ENCODE data around the gene TMEM256.
A peak's percentile ranks its signal among the peaks of the same experiment; 100 is the strongest.

Gene TMEM256

DNA sequence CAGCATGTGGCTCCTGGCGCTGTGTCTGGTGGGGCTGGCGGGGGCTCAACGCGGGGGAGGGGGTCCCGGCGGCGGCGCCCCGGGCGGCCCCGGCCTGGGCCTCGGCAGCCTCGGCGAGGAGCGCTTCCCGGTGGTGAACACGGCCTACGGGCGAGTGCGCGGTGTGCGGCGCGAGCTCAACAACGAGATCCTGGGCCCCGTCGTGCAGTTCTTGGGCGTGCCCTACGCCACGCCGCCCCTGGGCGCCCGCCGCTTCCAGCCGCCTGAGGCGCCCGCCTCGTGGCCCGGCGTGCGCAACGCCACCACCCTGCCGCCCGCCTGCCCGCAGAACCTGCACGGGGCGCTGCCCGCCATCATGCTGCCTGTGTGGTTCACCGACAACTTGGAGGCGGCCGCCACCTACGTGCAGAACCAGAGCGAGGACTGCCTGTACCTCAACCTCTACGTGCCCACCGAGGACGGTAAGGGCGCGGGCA, 4.4 kb upstream of the TMEM256 start:
- no peak for DNase-seq (ENCODE audit: insufficient read length, low spot score)
- no peak for FAIRE-seq
- no peak for TF ChIP-seq POLR2A (IDR thresholded peaks at IDR 0.05; ENCODE audit: low read depth, low read length)

DNA sequence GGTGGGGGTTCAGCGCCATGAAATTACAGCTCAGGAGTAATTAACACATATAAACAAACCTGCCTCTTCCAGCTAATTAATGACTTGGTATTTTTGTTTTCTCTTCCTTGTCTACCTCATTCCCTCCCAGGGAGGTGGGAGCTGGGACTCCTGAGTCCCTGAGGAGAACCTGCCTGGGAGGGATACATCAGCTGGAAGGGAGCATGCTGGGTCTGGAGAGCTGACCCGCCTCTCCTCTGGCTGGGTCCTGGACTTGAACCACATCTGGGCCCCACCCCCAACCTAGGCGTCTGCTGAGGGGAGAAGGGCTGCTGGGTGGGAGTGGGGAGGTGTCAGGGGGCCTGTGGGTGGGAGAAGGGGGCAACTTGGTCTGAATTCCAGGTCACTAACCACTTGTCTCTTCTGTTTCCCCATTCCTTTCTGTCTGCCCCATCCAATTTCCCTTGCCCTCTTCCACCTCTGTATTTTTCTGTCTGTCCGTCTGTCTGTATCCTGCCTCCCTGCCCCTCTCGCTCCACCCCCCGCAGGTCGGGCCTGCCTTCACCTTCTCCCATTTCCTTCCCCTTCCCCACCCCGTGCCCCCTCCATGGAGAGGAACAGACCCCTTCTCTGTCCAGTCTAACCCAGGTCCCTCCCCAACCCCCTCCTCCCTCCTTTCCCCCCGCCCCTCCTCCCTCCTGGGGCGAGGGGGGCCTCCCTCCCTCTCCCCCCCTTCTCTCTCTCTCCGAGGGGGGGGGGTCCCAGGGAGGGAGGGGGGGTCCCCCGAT, 3.8 kb upstream of the TMEM256 start, which contains the start of gene NLGN2:
TSS of gene NLGN2 (plus strand) at position 361 of the 767 bp plus-strand sequence. CDS start 411 bp downstream, outside the sequence.
- no peak for TF ChIP-seq POLR2A (IDR thresholded peaks at IDR 0.05; ENCODE audit: low read depth, low read length)
- no peak for DNase-seq (ENCODE audit: insufficient read length, low spot score)
- no peak for FAIRE-seq

DNA sequence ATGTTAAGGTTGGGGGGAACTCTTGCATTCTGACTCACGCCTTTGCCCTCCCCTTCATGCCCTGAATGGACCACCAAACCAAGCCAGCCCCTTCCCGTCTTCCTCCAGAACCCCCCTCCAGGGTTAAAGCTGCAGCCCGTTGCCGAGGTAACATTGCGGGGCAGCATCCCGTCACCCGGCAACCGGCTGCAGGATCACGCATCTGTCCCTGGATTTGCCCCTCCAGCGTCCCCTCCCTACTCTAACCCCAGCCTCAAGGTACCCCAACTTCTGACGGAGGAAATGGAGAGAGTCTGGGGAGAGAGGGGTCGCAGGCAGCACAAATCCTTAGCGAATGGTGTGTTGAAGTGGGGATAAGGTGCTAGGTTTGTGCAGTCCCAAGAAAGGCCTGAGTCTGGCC, 3.2 kb upstream of the TMEM256 start:
- no peak for DNase-seq (ENCODE audit: insufficient read length, low spot score)
- TF ChIP-seq POLR2A (IDR thresholded peaks at IDR 0.05; ENCODE audit: low read depth, low read length) = no peak
- FAIRE-seq = no peak

DNA sequence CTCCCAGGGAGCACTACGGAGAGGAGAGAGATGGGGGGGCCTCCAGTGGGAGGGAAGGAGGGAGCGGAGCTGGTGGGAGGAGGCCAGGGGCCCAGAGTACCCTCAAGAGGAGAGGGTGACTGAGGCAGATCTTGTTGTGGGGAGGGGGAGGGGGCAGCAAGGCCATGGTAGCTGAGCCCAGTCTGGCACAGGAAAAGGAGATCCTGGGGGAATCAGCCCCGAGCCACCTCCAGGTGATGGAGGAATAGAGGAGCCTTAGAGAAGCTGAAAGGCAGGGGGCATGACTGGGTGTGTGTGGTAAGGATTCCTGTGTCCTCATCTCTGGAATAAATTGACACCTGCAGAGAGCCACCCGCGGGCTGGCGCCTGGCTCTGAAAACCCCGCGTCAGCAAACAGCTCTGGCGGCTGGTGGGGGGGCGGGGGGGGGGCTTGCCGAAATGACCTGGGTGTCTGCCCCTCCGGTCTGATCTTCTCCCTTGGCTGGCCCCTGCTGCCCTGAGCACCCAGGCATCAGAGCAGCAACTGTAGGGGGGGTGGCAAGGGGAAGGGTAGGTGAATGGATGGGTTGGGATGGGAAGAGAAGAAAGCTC, 2.4 kb upstream of the TMEM256 start:
- TF ChIP-seq POLR2A (IDR thresholded peaks at IDR 0.05; ENCODE audit: low read depth, low read length) = no peak
- no peak for DNase-seq (ENCODE audit: insufficient read length, low spot score)
- FAIRE-seq = no peak

DNA sequence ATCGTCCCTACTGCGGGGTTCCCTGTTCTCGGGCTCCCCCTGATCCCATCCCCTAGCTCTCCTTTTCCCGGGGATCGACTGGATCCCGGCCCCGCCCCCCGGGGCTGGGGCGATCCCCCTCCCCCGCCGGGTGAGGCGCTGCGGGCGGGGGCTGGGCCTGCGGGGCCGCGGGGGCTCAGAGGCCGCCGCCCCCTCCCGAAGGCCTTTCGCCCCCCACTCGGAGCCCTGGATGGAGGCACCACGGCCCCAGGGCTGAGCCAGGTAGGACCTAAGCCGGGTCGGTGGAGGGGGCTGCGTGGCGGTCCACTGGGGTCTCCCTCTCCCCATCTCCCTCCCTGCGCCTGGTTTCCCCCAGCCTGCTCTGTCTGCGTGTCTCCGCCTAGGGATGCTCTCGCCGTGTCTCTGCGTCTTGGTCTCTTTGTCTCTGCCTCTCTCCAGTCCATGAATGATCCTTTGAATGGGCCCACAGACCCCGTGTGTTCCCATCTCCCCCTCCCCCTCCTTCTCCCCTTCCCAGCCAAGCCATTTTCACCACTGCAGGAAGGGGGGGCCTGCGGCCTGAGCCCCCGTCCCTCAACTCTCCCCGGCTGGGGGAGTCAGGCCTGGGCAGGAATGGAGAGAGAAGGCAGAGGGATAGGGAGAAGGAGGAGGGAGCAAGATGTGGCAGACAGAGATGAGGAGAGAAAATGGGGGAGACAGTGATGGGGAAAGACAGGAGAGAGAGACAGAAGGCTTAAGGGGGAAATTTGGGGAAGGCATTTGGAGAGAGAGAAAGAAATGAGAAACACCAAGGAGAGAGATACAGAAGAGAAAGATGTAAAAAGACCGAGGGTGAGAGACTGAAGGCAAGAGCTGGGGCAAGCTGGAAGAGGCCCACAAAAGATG, 1.7 kb upstream of the TMEM256 start:
- FAIRE-seq (no peak), DNase-seq (ENCODE audit: insufficient read length, low spot score) (no peak)
- no peak for TF ChIP-seq POLR2A (IDR thresholded peaks at IDR 0.05; ENCODE audit: low read depth, low read length)

DNA sequence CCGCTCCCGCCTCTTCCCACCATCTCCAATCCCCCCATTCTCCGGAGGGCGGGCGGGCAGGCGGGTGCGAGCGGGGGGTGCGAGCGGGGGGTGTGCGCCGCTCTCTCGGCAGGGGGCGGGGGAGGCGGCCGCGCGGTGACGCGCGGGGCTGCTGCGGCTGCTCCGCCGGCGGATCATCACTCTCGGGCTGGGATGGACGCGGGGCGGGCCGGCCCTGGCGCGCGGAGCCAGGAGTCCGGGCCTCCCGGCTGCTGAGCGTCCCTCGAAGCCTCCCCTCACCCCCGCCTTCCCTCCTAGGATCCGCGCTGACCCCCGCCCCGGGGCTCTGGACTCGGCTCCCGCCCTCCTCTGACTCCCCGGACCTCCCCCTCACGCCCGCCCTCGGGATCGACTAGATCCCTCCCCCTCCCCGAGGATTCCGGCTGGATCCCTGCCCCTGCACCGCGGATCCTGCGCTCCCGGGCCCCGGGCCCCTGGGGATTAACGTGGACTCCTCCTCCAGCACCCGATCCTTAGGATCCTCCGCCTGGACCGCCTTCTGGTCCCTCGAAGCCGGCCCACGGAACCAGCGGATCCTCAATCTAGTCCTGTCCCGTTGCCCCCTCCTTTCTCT, 946 bp upstream of the TMEM256 start:
- FAIRE-seq = no peak
- DNase-seq (ENCODE audit: insufficient read length, low spot score) = peak; percentile 78
- peak; percentile 39; the same call in 1 of the 2 replicates for TF ChIP-seq POLR2A (IDR thresholded peaks at IDR 0.05; ENCODE audit: low read depth, low read length)

DNA sequence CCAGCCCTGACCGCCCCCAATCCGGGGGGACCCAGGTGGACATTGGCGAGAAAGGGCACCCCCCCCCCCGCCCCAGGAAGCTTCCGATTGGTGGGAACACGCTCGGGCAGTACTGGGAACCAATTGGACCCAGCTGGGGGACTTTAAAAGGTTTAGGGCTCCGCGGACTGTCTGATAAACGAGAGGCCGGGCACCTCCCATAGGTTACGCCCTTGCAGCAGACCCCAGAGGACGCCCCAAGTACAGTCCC, 245 bp downstream of the TMEM256 start:
- FAIRE-seq (no peak), DNase-seq (ENCODE audit: insufficient read length, low spot score) (peak; percentile 86)
- no peak for TF ChIP-seq POLR2A (IDR thresholded peaks at IDR 0.05; ENCODE audit: low read depth, low read length)

DNA sequence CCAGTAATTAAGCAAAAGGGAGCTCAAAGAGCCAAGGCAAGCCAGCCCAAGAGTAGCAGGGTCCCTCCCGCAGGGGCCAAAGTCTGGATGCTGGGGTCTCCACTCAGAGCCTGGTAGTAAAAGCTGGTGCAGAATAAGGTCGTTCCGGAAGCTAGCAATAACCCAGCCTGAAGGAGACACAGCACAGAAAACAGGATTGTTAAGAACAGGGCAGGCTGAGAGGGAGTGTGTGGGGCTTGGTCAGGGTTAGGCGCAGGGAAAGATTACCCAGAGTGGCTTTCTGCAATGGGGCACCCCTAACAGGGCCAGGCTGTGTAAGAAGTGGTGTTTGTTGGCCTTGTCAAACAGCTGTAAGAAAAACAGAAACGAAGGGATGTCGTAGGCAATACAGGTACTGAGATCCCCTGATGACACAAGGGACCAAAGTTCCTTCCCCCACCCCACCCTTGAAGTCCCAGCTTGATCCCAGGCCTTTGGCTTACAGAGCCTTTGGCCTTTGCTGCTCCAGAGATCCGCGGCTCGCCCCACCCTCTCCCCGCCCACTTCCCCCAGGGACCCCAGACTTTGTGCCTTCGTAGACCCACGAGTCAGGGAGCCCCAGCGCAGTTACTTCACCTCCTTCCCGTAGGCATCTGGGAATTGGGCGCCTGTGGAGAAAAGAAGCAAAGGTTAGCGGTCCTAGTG, 712 bp downstream of the TMEM256 start:
- FAIRE-seq = no peak
- no peak for DNase-seq (ENCODE audit: insufficient read length, low spot score)
- TF ChIP-seq POLR2A (IDR thresholded peaks at IDR 0.05; ENCODE audit: low read depth, low read length) = no peak

DNA sequence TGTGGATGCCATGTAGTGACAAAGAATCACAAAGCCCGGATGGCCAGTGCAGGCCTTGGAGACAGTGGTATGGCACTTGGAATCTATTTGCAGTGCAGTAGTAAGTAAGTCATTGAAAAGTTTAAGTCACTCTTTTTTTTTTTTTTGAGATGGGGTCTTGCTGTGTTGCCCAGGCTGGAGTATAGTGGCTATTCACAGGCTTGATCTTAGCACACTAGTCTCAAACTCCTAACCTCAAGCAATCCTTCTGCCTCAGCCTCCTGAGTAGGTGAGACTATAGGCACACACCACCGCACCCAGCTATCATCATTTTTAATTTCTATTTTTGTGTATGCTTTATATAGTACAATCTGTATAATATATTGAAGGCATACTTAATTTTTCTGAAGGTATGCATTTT, 5.3 kb downstream of the TMEM256 start:
- no peak for TF ChIP-seq POLR2A (IDR thresholded peaks at IDR 0.05; ENCODE audit: low read depth, low read length)
- DNase-seq (ENCODE audit: insufficient read length, low spot score) (no peak), FAIRE-seq (no peak)

DNA sequence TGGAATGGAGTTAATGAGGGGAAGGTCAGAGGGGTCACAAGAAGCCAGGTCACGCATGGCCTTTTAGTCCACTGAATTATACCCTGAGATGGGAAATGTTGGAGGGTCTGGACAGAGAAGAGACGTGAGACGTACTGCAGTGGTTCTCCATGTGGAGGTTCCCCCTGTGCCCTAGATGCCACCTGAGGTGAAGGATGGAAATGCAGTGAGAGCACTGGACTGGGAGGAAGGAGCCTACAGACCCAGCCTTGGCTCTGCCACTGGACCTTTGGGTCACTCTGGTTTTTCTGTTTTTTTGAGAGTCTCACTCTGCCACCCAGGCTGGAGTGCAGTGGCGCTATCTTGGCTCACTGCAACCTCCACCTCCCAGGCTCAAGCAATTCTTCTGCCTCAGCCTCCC, 7.8 kb downstream of the TMEM256 start:
- DNase-seq (ENCODE audit: insufficient read length, low spot score) (no peak), FAIRE-seq (no peak)
- TF ChIP-seq POLR2A (IDR thresholded peaks at IDR 0.05; ENCODE audit: low read depth, low read length) = no peak

DNA sequence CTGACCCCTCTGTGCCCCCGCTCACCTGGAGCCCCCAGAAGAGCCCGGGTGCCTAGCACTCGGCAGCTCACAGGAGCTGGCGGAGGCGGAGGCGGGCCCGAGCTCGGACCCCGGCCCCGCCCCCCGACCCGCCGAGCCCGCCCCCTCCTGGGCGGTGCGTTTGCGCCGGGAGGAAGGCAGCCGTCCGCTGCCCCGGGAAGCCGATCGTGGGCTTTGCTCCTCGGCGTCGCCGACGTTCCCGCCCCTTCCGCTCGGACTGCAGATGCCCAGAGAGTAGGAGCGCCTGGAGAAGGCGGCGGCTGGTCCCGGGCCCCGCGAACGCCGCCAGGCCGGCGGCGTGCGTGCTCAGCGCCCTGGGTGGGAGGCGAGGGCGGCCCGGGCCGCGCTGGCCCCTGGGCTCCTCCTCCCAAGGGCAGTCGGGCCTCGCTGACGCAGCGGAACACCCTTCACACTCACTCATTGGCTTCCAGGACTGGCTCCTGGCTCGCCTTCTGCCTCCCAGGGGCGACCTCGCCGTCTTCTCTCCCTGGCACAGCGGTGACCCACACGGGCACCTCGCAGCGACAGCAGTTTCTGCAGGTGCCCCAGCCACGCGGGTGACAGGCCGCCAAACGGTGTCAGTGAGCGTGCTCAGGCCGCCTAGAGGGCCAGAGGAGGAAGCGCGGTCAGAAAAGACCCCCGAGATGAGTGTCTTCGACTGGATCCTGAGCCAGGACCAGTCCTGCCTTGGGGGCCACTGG, 9.3 kb downstream of the TMEM256 start, which contains the start of gene PLSCR3:
TSS of gene PLSCR3 (minus strand) at position 74 of the 740 bp plus-strand sequence. CDS start 415 bp downstream, outside the sequence.
- peak; percentile 46 for TF ChIP-seq POLR2A (IDR thresholded peaks at IDR 0.05; ENCODE audit: low read depth, low read length)
- peak; percentile 93 for DNase-seq (ENCODE audit: insufficient read length, low spot score)
- FAIRE-seq = no peak

DNA sequence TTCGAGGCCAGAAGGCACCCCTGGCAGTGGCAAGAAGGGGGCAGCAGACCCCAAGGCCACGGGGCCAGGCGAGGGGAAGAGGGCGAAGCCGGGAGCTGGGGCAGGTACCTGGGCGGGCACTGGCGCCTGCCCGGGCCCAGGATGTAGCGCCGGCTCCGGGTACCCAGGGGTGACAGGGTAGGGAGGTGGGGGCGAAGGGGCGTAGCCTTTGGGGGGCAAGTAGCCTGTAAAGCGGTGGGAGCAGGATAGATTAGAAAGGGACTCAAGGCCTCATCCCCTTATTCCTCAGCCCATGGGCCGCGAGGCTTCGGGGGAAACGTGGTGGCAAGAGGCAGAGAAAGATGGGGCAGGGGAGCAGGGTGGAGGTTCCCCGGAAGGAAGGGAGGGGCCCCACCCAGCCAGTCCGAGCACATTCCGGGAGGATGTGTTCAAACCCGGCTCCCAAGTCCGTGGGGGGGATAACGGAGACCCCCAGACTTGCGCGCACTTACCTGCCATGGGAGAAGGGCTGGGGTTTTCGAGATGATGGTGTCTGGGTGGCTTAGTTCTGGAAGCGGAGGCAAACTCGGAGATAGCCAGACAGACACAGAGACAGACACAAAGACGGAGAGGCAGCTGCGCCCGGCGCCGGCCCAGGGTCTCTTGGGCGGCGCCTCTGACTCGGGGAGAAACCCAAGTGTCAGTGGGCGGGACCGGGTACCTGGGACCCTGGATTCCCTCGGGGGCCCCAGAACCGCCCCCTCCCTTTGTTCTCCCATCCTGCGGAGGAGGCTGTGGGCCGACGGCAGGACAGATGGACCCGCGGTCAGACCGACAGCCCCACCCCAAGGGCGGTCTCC, 10.1 kb downstream of the TMEM256 start:
- FAIRE-seq = no peak
- TF ChIP-seq POLR2A (IDR thresholded peaks at IDR 0.05; ENCODE audit: low read depth, low read length) = no peak; the same call in 1 of the 2 replicates
- no peak for DNase-seq (ENCODE audit: insufficient read length, low spot score)
